NCI-H748 treated with DMSO at 0.1 percent for 48 hours (cell line): ENCODE measurements around the gene SMARCD3.

ENCODE experiments used
- DNase-seq: peaks from one replicate; lab custom pipeline; 2025; lab: John Stamatoyannopoulos, UW

SMARCD3 gene

GRCh38 chr7:151236406-151236805 is 12.1 kb downstream of the SMARCD3 start:
- DNase-seq, result no peak

GRCh38 chr7:151235091-151235787 is 13.3 kb downstream of the SMARCD3 start:
- DNase-seq, result no peak

- DNase-seq, result no peak
Observed at GRCh38 chr7:151233804-151234203, 14.7 kb downstream of the SMARCD3 start.

DNA sequence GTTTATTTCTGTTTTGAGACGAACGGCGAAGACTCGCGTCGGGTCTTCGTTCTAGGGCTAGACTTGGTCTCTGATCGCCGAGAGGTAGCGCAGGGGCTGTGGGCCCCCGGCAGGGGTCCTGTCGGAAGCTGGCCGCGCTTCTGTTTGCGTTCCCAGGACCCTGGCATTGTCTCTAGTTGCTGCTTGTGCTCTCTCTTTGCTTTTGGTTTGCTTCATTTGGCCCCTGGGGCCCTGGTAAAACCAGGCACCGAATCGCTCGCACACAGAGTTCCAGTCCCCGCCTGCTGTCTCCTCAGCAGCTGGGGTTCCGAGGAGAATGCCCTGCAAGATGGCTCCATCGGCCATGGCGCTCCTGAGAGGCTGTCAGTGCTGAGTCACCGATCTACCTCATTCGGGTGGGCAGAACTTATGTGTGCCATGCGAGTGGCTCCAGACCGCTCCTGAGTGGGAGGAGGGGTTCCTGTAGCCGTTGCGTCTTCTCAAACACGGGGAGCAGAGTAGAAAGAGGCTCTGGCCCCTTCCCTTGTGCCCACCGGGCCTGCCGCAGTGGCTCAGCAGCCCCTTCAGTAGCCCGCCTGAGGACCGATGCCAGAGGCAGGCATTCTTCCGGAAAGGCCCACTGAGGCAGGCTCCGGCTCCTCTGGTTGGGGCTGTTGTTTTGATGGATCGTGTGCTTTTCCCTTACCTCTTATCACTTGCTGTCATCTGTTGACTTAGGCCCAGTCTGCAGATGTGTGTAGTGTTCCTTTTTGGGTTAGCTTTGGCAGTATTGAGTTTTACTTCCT is 15.4 kb downstream of the SMARCD3 start:
- no peak for DNase-seq

DNA sequence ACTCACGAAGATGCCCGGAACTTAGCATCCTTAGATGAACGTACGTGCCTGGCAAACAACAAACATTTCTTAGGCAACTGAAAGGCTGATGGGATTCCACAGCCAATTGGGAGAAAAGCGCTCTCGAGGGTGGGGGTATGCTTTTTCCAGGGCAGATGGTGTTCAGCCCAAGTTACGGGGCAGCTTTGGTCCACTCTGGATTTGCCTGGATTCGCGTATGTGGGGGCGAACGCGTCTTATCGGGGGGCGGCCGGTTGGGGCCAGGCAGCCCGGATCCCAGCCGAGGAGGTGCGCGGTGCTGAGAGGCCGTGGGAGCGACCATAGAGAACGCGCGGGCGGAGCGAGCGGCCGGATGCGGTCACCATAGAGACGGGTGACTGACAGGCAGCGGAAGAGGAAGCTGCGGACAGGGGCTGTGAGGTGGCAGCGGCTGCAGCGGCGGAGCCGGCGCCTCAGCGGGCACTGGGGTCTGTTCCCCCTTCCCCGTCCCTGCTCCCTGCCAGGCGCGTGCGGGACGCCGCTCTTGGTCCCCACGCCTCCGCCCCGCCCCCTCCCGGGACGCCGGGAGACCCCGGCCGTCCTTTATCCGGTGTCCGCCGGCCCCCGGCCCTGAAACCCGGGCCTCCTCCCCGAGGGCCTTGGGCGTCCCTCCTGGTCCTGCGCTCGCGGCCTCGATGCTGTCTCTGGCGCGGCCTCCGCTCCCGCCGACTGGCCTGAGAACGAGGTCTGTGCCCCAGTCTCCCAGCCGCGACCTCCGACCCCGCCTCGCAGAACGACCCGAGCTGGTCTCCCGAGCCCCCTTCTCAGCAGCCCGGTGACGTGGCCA is 16.2 kb downstream of the SMARCD3 start, which contains the start of gene CHPF2:
Gene CHPF2 (plus strand): TSS at position 393 of the 826 bp plus-strand sequence. CDS start 1,529 bp downstream, outside the sequence.
- peak; percentile 62 for DNase-seq

GRCh38 chr7:151231080-151231479 is 17.4 kb downstream of the SMARCD3 start:
- DNase-seq, result no peak

DNA sequence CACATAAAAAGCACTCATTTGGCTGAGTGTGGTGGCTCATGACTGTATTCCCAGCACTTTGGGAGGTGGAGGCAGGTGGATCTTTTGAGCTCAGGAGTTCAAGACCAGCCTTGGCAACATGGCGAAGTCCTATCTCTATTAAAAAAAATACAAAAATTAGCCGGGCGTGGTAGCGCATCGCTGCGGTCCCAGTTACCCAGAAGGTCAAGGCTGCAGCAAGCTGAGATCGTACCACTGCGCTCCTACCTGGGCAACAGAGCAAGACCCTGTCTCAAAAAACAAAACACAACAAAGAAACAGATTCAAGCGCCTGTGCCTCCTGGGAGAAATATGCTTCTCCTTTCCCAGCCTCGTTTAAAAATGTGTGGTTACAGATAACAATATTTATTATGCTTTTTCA is 19.2 kb downstream of the SMARCD3 start:
- DNase-seq, result no peak

- DNase-seq, result no peak
Observed at GRCh38 chr7:151228024-151228866, 20.2 kb downstream of the SMARCD3 start.

DNA sequence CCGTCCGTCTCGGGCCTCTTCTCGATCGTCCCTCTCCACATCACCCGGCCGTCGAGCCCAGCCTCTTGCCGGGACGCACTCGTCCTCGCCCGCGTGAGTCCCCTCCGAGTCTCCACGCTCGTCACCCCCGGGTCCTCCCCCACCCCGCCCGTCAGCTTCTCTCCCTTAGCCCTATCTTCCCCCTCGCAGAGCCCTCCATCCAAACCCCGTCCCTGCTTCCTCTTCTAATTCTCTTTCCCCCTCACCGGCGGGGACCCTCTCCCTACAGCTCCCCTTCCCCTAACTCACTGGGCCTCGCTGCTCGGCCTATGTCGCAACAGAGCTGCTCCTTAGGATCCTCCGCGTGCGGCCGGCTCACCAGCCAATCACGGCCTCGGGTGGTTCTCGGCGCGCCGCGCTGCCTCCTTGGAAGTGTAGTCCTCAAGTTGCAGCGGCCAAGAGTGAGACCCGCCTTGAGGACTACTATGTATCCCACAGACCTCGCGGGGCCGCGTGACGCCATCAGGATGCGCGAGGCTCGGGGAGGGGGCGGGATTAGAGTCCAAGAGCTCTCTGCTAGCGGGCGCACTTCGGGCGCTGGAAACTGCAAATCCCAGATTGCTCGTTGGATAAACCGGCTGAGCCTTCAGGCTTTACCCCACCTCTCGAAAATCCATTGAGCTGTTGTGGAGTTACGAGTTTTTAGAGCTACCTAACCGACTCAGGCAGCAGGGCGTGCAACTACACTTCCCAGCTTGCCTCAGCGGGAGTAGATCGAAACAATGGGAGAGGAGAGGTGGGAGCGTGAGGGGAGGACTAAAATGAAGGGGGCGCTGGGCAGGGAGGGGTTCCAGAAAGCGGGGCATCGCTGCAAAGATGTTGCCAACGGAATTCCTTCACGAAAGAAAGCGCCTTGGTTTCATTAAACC is 21.4 kb downstream of the SMARCD3 start, which contains the start of gene ABCF2:
Gene ABCF2 (minus strand): TSS at position 331 of the 908 bp plus-strand sequence. CDS start 747 bp downstream, outside the sequence.
- DNase-seq, result peak; percentile 87

GRCh38 chr7:151226560-151226874 is 22.0 kb downstream of the SMARCD3 start:
- no peak for DNase-seq

DNA sequence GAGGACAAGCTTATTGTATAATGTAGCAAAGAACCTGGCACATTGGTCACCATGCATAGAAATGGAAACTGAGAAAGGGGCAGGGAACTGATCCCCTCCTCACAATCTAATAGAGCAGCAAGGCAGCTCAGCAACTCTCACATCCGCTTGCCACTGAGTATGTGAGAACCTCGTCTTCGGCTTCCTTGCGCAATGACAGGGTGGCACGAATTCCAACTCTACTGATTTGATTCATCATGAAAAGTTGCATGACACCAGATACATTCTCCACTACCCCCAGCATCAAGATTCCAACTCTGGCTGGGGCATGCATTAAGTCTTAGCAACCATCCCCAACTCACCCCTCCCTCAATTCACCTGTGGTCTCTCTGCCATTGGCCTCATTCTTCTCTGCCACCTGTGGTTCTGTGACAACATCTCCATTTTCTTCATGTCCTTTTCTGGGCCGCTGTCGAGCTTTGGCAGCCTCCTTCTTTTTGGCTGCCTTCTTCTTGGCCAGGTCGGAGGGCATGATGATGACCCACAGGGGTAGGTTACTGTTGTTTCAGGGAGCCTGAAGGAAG is 22.5 kb downstream of the SMARCD3 start:
- no peak for DNase-seq

- DNase-seq, result no peak
Observed at GRCh38 chr7:151223728-151224127, 24.8 kb downstream of the SMARCD3 start.

DNA sequence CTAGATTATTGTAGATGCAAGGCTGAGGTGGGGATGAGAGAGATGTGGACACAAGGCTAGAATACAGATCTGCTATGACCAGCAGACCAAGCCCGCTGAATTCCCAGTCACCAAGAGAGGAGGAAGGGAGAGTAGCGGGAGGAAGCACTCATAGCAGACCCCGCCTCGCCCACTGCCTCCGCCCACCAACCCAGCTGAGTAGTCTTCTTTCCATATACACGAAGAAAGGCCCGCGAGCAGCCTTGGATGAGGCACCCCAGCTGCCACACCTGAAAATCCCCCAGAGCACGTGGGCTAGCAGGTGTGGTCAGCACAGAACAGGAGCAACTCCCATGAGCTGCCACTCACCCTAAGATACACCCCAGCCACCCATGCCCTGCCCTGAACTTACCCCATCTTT is 30.3 kb downstream of the SMARCD3 start:
- DNase-seq, result no peak

DNA sequence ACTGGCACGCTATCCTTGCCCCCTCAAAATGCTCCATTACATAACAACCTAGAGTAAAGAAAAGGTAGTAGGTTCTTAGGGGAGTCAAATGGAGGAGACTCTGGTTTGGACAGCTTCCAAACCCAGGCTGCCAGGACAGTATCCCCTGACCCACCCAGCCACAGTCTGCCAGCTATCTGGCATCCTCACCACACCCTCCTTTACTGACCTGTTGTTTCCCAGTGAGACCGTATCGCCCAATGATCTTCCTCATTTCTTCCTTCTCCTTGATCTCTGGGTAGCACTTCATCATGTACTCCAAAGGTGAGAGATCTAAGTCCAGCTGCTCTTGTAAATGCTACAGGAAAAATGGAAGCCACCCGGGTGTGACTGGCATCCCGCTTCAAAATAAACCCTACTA is 33.1 kb downstream of the SMARCD3 start:
- no peak for DNase-seq

DNA sequence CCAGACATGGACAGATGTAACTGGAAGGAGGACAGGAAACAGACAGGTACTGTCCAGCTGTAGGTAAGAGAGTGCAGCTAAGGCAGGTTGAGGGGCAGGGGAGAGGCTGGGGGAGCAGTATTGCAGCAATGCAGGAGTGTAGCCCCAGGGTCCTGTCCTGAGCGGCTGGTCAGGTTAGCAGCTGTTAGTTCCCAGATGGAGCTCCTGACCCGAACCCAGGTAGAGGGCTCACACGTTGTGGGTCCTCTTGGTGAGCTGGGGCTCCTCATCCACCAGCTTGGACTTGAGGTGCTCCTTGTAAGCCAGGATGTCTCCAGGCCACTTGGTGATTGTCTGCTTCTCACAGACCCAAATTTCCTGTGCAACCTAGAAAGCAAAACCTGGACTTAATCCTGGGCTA is 34.7 kb downstream of the SMARCD3 start:
- DNase-seq, result no peak

GRCh38 chr7:151212626-151213025 is 35.9 kb downstream of the SMARCD3 start:
- DNase-seq, result no peak

GRCh38 chr7:151211155-151211772 is 37.2 kb downstream of the SMARCD3 start:
- no peak for DNase-seq

DNA sequence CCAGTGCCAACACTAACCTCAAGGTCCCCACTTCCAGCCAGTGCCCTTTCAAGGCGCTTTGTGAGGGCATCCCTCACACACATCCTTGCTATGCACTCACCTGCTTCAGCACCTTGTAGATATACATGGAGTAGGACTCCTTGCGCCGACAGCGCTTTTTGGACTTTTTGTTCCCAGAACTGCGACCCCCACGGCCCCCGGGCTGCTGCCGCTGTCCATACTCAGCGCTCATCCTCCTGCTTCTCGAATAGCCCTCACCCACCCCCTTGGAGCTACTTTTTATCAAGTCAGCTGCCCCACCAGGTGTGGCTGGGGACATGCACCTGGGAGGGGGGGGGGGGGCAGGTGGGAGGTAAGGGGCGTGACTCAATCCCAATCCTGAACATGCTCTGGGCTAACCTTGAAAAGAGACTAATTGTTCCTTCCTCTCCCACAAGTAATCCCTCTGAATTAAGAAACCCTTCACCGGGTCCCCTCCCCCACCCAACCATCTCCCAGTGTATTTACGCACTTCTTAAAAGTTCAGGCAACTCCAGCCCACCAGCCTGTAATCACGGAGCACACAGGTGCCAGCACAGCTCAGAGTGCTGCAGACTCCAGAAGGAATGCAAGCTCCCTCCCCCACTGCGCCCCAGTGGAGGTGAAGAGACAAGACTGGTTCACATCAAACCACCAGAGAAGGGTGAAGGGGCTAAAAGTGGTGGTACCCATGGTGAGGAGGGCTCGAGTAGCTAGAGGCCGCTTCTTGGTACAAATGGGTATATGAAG is 38.2 kb downstream of the SMARCD3 start, which contains the start of gene H2BK1:
Gene H2BK1 (minus strand): TSS at position 402 of the 768 bp plus-strand sequence. CDS start 170 bp downstream, at position 232.
- DNase-seq, result no peak

DNA sequence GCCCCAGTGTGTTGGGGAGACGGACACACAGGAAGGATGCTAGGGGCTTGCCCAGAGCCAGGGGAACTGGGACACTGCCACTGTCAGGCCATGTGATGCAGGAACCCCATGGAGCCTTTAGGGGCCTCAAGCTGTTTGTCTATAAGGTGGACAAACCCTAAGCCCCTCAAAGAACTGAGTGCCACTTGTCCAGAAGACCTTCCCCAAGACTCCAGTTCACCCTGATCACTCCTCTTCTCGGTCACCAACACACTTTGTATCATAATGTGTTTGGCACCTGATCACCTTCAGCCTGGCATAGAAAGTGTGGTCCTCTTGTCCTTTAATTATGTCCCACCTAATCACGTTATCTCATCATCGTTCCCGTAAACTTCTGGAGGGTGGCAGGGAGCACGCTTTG is 38.9 kb downstream of the SMARCD3 start:
- no peak for DNase-seq
